HepG2 (cell line): ENCODE results near the gene TUT1. TPM values are rescaled to one million over a fixed set of nuclear protein-coding genes. Genes with fewer than 3 reads are reported as not detected.

ENCODE experiments used
- AGO2 ChIP-seq: fragments of 200-400 bp; formaldehyde crosslinking; optimal IDR thresholded peaks from 2 replicates; pipeline ENCODE3; 2017; ENCODE audit warnings: mild to moderate bottlenecking, low read depth, low read length, moderate library complexity
- CAMTA2 ChIP-seq: sonication (generic); formaldehyde crosslinking; IDR thresholded peaks from 2 replicates; pipeline ENCODE4 v1.4.0; 2020; ENCODE audit warnings: mild to moderate bottlenecking, missing genetic modification reagents, borderline replicate concordance
- EP300 ChIP-seq, 3 experiments: sonication (generic) in 1 of 3; formaldehyde crosslinking in 1 of 3; IDR thresholded peaks; 2 replicates each; pipeline versions ENCODE4 v1.5.1 to v1.6.1; 2011 to 2020; ENCODE audit warnings: low read depth in 2 of 3, low read length in 2 of 3, borderline replicate concordance in 1 of 3, improper control_type of control experiment in 1 of 3, mild to moderate bottlenecking in 1 of 3, missing genetic modification reagents in 1 of 3, moderate library complexity in 1 of 3
- FOSL2 ChIP-seq: sonication (generic); formaldehyde crosslinking; IDR thresholded peaks from 2 replicates; pipeline ENCODE4 v1.4.0; 2020; ENCODE audit warnings: missing genetic modification reagents
- FOXP4 ChIP-seq: sonication (generic); formaldehyde crosslinking; IDR thresholded peaks from 2 replicates; pipeline ENCODE4 v1.4.0; 2020; ENCODE audit warnings: missing genetic modification reagents
- PCBP2 ChIP-seq: fragments of 200-400 bp; formaldehyde crosslinking; optimal IDR thresholded peaks from 2 replicates; pipeline ENCODE3; 2018; ENCODE audit warnings: low read length, low read depth; ENCODE audit not compliant: poor library complexity, severe bottlenecking
- SRF ChIP-seq: IDR thresholded peaks from 2 replicates; pipeline ENCODE4 v1.6.1; 2011; ENCODE audit warnings: mild to moderate bottlenecking, low read depth, low read length, moderate library complexity
- THAP7 ChIP-seq: sonication (generic); formaldehyde crosslinking; IDR thresholded peaks from 2 replicates; pipeline ENCODE4 v1.8.1; 2023; ENCODE audit warnings: mild to moderate bottlenecking, missing genetic modification reagents
- ZNF432 ChIP-seq: sonication (generic); formaldehyde crosslinking; IDR thresholded peaks from 2 replicates; pipeline ENCODE4 v1.5.0; 2020; ENCODE audit warnings: missing genetic modification reagents, mild to moderate bottlenecking, borderline replicate concordance
- ZNF629 ChIP-seq: sonication (generic); formaldehyde crosslinking; conservative IDR thresholded peaks from 2 replicates; pipeline ENCODE4 v1.5.0; 2020; ENCODE audit warnings: missing genetic modification reagents
- polyA plus RNA-seq, 8 experiments: library from polyadenylated mRNA; depleted of rRNA in 3 of 8; stranded (reverse) in 7 of 8; unstranded in 1 of 8; fragments of >200 nt; fragmentation: Illumina TruSeq in 4 of 8; extraction: Trizol in 4 of 8; gene quantifications; 2 replicates each; pipeline versions ENCODE4 v1.2.1 to v1.2.3, GENCODE V29; 2011 to 2016; ENCODE audit warnings: low read depth in 4 of 8, missing spikeins in 1 of 8, mixed read lengths in 1 of 8; ENCODE audit not compliant: insufficient read depth in 1 of 8
- total RNA-seq, 5 experiments: library from RNA; depleted of rRNA; stranded (reverse); fragments of >200 nt; fragmentation: Illumina TruSeq; extraction: Trizol; gene quantifications; 2 replicates each; pipeline ENCODE4 v1.2.3, GENCODE V29; 2016; ENCODE audit warnings: low read depth in 1 of 5
- TF ChIP-seq, protein P1 (sequence below): sonication (generic); formaldehyde crosslinking; IDR thresholded peaks from 2 replicates; pipeline ENCODE4 v1.5.0; 2020; ENCODE audit warnings: mild to moderate bottlenecking, missing genetic modification reagents
- TF ChIP-seq, protein P2 (sequence below): sonication (generic); IDR thresholded peaks from 2 replicates; pipeline ENCODE4 v1.6.1; 2016; ENCODE audit warnings: low read depth, borderline replicate concordance

Gene TUT1
- total and polyA plus RNA-seq, 2 of the 13 experiments (the other 11 are each of a cell fraction or from before 2014, with no cell fraction given) = 9.7 to 14.3 TPM

GRCh38 chr11:62621567-62622470, 30.5 kb upstream of the TUT1 start, which contains the start of gene B3GAT3 (continued):
- TF ChIP-seq, protein P1, sequence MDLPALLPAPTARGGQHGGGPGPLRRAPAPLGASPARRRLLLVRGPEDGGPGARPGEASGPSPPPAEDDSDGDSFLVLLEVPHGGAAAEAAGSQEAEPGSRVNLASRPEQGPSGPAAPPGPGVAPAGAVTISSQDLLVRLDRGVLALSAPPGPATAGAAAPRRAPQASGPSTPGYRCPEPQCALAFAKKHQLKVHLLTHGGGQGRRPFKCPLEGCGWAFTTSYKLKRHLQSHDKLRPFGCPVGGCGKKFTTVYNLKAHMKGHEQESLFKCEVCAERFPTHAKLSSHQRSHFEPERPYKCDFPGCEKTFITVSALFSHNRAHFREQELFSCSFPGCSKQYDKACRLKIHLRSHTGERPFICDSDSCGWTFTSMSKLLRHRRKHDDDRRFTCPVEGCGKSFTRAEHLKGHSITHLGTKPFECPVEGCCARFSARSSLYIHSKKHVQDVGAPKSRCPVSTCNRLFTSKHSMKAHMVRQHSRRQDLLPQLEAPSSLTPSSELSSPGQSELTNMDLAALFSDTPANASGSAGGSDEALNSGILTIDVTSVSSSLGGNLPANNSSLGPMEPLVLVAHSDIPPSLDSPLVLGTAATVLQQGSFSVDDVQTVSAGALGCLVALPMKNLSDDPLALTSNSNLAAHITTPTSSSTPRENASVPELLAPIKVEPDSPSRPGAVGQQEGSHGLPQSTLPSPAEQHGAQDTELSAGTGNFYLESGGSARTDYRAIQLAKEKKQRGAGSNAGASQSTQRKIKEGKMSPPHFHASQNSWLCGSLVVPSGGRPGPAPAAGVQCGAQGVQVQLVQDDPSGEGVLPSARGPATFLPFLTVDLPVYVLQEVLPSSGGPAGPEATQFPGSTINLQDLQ = 0 out of 2 replicates have a peak, but pooled peaks have one; percentile 48
- TF ChIP-seq, protein P2, sequence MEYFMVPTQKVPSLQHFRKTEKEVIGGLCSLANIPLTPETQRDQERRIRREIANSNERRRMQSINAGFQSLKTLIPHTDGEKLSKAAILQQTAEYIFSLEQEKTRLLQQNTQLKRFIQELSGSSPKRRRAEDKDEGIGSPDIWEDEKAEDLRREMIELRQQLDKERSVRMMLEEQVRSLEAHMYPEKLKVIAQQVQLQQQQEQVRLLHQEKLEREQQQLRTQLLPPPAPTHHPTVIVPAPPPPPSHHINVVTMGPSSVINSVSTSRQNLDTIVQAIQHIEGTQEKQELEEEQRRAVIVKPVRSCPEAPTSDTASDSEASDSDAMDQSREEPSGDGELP = peak; percentile 98
- TF ChIP-seq FOXP4 (CRISPR knock-in tag) (peak; percentile 50; the same call in 1 of the 2 replicates), ZNF432 (CRISPR knock-in tag) (no peak), PCBP2 (no peak), AGO2 (peak; percentile 98), THAP7 (CRISPR knock-in tag) (peak; percentile 64; the same call in 1 of the 2 replicates), SRF (no peak), EP300 (IDR thresholded peaks at IDR 0.05; ENCODE audit: low read depth in 2 of 2, low read length in 2 of 2) (0 out of 4 replicates have a peak, but pooled peaks of 1 of the 2 experiments have one; percentile 18), EP300 (CRISPR knock-in tag; IDR thresholded peaks at IDR 0.05; ENCODE audit: borderline replicate concordance) (peak; percentile 74), CAMTA2 (CRISPR knock-in tag) (no peak), FOSL2 (CRISPR knock-in tag) (peak; percentile 75), ZNF629 (no peak; the same call in 1 of the 2 replicates)
- TF ChIP-seq, all 625 proteins: peak for 340
